Colonic mucosa (tissue), 4 donors: ENCODE measurements around the gene BCL2L13. TPM values are rescaled to one million over a fixed set of nuclear protein-coding genes. Genes with fewer than 3 reads are reported as not detected.
"Not testable (repeated sequence)": the region's sequence is repeated elsewhere in the genome, so short reads cannot be mapped to it uniquely, and the experiment has no call there.

Experiments
- DNase-seq: peaks from one replicate; pipeline ENCODE4 v3.0.0-alpha.2; 2020
- H3K27ac ChIP-seq: fragments of 200-600 bp; one replicate; pipeline ENCODE4 v1.8.0; 2021
- H3K27me3 ChIP-seq: fragments of 200-600 bp; one replicate; pipeline ENCODE4 v1.8.0; 2021
- H3K36me3 ChIP-seq: fragments of 200-600 bp; one replicate; pipeline ENCODE4 v1.8.0; 2021
- H3K4me1 ChIP-seq: fragments of 200-600 bp; one replicate; pipeline ENCODE4 v1.8.0; 2021; ENCODE audit warnings: mild to moderate bottlenecking
- H3K4me3 ChIP-seq: fragments of 200-600 bp; one replicate; pipeline ENCODE4 v1.8.0; 2021
- H3K9ac ChIP-seq, 2 donors: one replicate each; pipeline ENCODE4 v1.7.0; 2013; ENCODE audit warnings: control low read depth in 2 of 2, low read depth in 2 of 2, low read length in 2 of 2
- H3K9me3 ChIP-seq: fragments of 200-600 bp; one replicate; pipeline ENCODE4 v1.8.0; 2021
- intact Hi-C: fragments of 100-400 bp; cut with DNase I; formaldehyde crosslinking; loops from one replicate; pipeline ENCODE4 v1.14.1; 2022
- total RNA-seq, 2 donors: library from RNA; stranded (reverse); fragmentation: NEBNext Ultra II Directional in 1 of 2; extraction: Animal tissue kit (Norgen Biotek cat#: 25700) in 1 of 2; gene quantifications; one replicate each; pipeline ENCODE4 v1.2.1, GENCODE V29; 2021
- TF ChIP-seq, protein P1 (sequence below): fragments of 200-600 bp; IDR thresholded peaks from one replicate; pipeline ENCODE4 v1.8.0; 2022; ENCODE audit warnings: antibody characterized with exemption, mild to moderate bottlenecking
- donor health status: healthy.
- donor health status: DM: no; HTN: no; CAD: no.
- donor health status: DM: no; HTN: no; CAD: no.

Gene BCL2L13
- total RNA-seq, 2 donors from 2014 or later, result 44.9 to 47.2 TPM

DNA sequence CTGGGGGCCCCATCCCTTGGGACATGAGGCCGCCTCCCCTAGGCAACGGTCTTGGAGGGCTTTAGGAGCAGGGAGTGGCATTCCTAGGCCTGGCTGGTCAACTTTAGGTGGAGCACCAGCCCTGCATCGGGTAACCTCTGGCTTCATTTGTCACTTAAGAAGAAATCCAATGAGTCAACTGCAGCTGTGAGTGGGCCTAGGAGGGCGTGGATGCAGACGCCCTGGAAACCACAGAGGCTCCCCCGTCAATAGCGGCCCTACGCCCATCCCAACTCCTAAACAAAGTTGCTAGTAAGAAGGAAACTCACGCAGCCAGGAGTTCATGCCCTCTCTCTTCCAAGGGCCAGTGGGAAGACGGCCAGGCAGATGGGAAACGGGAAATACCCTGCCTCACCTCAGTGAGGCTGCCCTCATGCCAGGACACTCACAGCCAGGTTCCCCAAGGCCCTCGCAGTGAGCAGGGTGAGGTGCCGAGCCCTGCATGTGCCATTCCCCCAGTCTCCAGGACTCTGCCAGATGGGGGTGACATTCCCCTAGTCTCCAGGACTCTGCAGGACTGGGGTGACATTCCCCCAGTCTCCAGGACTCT lies 114.9 kb downstream of the BCL2L13 start:
- intact Hi-C loops, result no loop called here
- Histone ChIP-seq H3K9ac (no peak overlapping the region), H3K36me3 (no peaks in the 10 kb centered on the region), H3K4me1 (no peaks in the 10 kb centered on the region), H3K27me3 (no peaks in the 10 kb centered on the region), H3K4me3 (no peak overlapping the region), H3K9me3 (no peaks in the 10 kb centered on the region), H3K27ac (no peak overlapping the region)
- TF ChIP-seq, protein P1, sequence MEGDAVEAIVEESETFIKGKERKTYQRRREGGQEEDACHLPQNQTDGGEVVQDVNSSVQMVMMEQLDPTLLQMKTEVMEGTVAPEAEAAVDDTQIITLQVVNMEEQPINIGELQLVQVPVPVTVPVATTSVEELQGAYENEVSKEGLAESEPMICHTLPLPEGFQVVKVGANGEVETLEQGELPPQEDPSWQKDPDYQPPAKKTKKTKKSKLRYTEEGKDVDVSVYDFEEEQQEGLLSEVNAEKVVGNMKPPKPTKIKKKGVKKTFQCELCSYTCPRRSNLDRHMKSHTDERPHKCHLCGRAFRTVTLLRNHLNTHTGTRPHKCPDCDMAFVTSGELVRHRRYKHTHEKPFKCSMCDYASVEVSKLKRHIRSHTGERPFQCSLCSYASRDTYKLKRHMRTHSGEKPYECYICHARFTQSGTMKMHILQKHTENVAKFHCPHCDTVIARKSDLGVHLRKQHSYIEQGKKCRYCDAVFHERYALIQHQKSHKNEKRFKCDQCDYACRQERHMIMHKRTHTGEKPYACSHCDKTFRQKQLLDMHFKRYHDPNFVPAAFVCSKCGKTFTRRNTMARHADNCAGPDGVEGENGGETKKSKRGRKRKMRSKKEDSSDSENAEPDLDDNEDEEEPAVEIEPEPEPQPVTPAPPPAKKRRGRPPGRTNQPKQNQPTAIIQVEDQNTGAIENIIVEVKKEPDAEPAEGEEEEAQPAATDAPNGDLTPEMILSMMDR, result no peak
- no peak for DNase-seq

DNA sequence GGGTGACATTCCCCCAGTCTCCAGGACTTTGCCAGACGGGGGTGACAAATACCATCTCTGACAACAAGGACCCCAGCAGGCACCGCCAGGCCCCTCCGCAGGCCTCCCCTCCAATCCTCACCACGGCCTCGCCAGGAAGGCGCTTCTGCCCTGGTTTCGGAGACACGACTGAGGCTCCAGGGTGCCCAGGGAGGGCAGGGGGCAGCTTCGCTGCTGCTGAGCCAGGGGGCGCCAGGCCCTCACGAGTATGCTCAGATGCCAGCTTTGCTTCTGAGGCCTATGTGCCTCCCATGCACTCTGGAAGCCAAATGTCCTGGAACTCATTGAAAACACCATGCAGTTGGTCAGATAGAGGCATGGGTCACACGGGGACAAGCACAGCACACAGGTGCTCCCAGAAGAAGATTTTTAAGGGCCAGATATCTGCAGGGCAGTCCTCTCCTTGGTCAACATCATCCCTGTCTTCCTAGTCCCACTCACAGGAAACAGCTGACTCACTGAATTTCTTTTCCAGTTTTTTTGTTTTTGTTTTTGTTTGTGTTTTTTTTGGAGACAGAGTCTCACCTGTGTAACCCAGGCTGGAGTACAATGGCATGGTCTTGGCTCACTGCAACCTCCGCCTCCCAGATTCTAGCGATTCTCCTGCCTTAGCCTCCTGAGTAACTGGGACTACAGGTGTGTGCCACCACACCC lies 115.8 kb downstream of the BCL2L13 start:
- Histone ChIP-seq H3K27ac (no peak overlapping the region), H3K4me3 (no peak overlapping the region), H3K27me3 (no peaks in the 10 kb centered on the region), H3K9me3 (no peaks in the 10 kb centered on the region), H3K4me1 (no peaks in the 10 kb centered on the region), H3K9ac (no peak overlapping the region), H3K36me3 (no peaks in the 10 kb centered on the region)
- DNase-seq, result no peak
- intact Hi-C loops, result no loop called here
- TF ChIP-seq, protein P1, result no peak

DNA sequence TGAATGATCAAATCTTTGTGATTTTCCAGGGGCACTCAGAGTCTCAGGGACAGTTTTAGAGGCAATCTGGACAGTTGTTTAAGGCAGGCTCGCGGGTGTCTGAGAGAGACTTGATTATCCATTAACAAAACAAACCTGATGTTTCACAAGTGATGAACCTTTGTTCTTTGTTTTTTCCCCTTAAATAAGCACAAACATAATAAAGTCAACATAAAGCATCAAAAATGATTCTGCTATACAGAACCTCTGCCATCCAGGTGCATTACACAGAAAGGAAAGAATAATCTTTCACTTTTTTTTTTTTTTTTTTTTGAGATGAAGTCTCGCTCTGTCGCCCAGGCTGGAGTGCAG lies 122.6 kb downstream of the BCL2L13 start:
- Histone ChIP-seq H3K36me3 (no peaks in the 10 kb centered on the region), H3K27me3 (no peaks in the 10 kb centered on the region), H3K9me3 (no peaks in the 10 kb centered on the region), H3K4me1 (no peaks in the 10 kb centered on the region), H3K9ac (no peak overlapping the region), H3K27ac (no peak overlapping the region), H3K4me3 (no peak overlapping the region)
- DNase-seq, result no peak
- TF ChIP-seq, protein P1, result no peak
- intact Hi-C loops, result no loop called here

DNA sequence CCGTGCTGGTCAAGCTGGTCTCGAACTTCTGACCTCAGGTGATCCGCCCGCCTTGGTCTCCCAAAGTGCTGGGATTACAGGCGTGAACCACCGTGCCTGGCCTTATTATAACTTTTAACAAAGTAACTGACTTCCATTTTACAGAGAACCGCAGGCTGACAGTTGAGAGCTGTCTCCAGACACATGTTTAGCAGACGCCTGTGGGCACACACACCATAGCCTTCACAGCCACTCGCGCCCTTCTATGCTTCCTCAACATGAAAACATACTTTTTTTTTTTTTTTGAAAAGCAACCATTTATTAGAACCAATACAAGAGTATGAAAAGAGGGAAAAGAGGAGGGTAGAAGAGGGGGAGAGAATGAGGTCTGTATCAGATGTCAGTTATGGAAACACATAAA lies 124.9 kb downstream of the BCL2L13 start:
- H3K9ac ChIP-seq, DNase-seq, H3K27ac ChIP-seq, H3K36me3 ChIP-seq, intact Hi-C loops, H3K4me3 ChIP-seq, H3K27me3 ChIP-seq, H3K9me3 ChIP-seq, H3K4me1 ChIP-seq: not testable (repeated sequence)

GRCh38 chr22:17764036-17764435 lies 125.5 kb downstream of the BCL2L13 start:
- no peak overlapping the region for H3K27ac ChIP-seq
- no peak overlapping the region for H3K4me3 ChIP-seq
- TF ChIP-seq, protein P1, result no peak
- intact Hi-C loops, result no loop called here
- no peak for DNase-seq
- no peaks in the 10 kb centered on the region for H3K27me3 ChIP-seq
- no peaks in the 10 kb centered on the region for H3K4me1 ChIP-seq
- no peaks in the 10 kb centered on the region for H3K9me3 ChIP-seq
- no peaks in the 10 kb centered on the region for H3K36me3 ChIP-seq
- no peak overlapping the region for H3K9ac ChIP-seq

DNA sequence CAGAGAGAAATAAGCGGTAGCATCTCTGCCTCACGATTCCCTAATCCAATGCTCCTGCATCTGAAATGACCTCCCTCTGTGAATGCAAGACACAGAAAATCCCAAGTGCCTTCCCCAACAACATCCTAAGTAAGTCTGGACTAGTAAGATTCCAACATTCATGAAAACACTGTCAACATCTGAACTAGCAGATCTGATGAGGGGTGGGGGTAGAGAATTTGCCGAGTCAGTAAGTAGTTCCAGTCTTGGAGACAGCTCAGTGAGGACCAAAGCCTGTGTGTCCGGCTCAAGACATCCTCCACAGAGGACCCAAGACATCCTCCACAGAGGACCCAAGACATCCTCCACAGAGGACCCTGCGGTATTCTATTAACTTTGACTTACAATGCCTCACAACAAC lies 126.3 kb downstream of the BCL2L13 start:
- H3K27me3 ChIP-seq, intact Hi-C loops, H3K9me3 ChIP-seq, DNase-seq, H3K9ac ChIP-seq, H3K4me1 ChIP-seq, H3K27ac ChIP-seq, H3K4me3 ChIP-seq, H3K36me3 ChIP-seq: not testable (repeated sequence)
